H1 (cell line): ENCODE results near the gene SLC4A8. TPM values are rescaled to one million over a fixed set of nuclear protein-coding genes. Genes with fewer than 3 reads are reported as not detected.

Source experiments
- CHD2 ChIP-seq: IDR thresholded peaks from 2 replicates; pipeline ENCODE4 v1.6.1; 2012; ENCODE audit warnings: low read length, improper control_type of control experiment
- CREB1 ChIP-seq: IDR thresholded peaks from 2 replicates; pipeline ENCODE4 v1.6.1; 2012; ENCODE audit warnings: inconsistent platforms
- E2F6 ChIP-seq: IDR thresholded peaks from 2 replicates; pipeline ENCODE4 v1.6.1; 2012; ENCODE audit warnings: inconsistent platforms
- KDM4A ChIP-seq: IDR thresholded peaks from one replicate; pipeline ENCODE4 v1.7.1; 2012; ENCODE audit warnings: low read depth, mild to moderate bottlenecking, moderate library complexity, low read length, inconsistent platforms; ENCODE audit not compliant: severe bottlenecking
- MAX ChIP-seq: IDR thresholded peaks from 2 replicates; pipeline ENCODE4 v1.6.1; 2012; ENCODE audit warnings: inconsistent platforms
- TAF1 ChIP-seq: IDR thresholded peaks from 2 replicates; pipeline ENCODE4 v1.6.1; 2011; ENCODE audit warnings: mild to moderate bottlenecking, low read depth, low read length
- polyA plus RNA-seq, 7 experiments: library from polyadenylated mRNA; depleted of rRNA in 3 of 7; stranded (reverse) in 5 of 7; unstranded in 2 of 7; fragments of >200 nt in 5 of 7; fragments of 200-250 nt in 2 of 7; gene quantifications; 1 replicate in 5 of 7; 2 replicates in 1 of 7; 4 replicates in 1 of 7; pipeline versions ENCODE4 v1.2.1 to v1.2.3, GENCODE V29; 2011 to 2013; ENCODE audit warnings: missing spikeins in 2 of 7, mixed read lengths in 2 of 7
- total RNA-seq: library from RNA; stranded (reverse); fragmentation: NEBNext Ultra II Directional; extraction: Animal tissue kit (Norgen Biotek cat#: 25700); gene quantifications from 2 replicates; pipeline ENCODE4 v1.2.1, GENCODE V29; 2021
- TF ChIP-seq, protein P1 (sequence below): IDR thresholded peaks from 2 replicates; pipeline ENCODE4 v1.6.1; 2012; ENCODE audit warnings: low read length, inconsistent platforms

Gene SLC4A8
- total and polyA plus RNA-seq, 2 of the 8 experiments (the other 6 are each of a cell fraction or from before 2014, with no cell fraction given), result 11.2 to 13.4 TPM

- TF ChIP-seq, protein P1, sequence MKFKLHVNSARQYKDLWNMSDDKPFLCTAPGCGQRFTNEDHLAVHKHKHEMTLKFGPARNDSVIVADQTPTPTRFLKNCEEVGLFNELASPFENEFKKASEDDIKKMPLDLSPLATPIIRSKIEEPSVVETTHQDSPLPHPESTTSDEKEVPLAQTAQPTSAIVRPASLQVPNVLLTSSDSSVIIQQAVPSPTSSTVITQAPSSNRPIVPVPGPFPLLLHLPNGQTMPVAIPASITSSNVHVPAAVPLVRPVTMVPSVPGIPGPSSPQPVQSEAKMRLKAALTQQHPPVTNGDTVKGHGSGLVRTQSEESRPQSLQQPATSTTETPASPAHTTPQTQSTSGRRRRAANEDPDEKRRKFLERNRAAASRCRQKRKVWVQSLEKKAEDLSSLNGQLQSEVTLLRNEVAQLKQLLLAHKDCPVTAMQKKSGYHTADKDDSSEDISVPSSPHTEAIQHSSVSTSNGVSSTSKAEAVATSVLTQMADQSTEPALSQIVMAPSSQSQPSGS, result no peak
- TF ChIP-seq CREB1 (no peak), CHD2 (no peak), KDM4A (no peak), MAX (no peak), TAF1 (no peak), E2F6 (no peak)
Observed at GRCh38 chr12:51475543-51475942, 50.9 kb downstream of the SLC4A8 start (continued).
